Fibroblast of skin of right biceps (primary cell): ENCODE data around the gene MAST4.
A peak's percentile ranks its signal among the peaks of the same experiment; 100 is the strongest.

Experiments
- DNase-seq: peaks from one replicate; pipeline ENCODE4 v3.0.0-alpha.2; 2013

The MAST4 gene

GRCh38 chr5:66606713-66607112 lies 10.5 kb downstream of the MAST4 start:
- DNase-seq, result no peak

- no peak for DNase-seq
Measured at GRCh38 chr5:66608501-66608900, 12.3 kb downstream of the MAST4 start.

- DNase-seq, result no peak
Measured at GRCh38 chr5:66609615-66610014, 13.4 kb downstream of the MAST4 start.

GRCh38 chr5:66612226-66612625 lies 16.0 kb downstream of the MAST4 start:
- DNase-seq, result no peak

GRCh38 chr5:66615136-66615535 lies 18.9 kb downstream of the MAST4 start:
- no peak for DNase-seq

GRCh38 chr5:66615894-66616293 lies 19.7 kb downstream of the MAST4 start:
- DNase-seq, result no peak

GRCh38 chr5:66616520-66617225 lies 20.5 kb downstream of the MAST4 start:
- no peak for DNase-seq

- DNase-seq, result no peak
Measured at GRCh38 chr5:66617226-66617861, 21.2 kb downstream of the MAST4 start.

GRCh38 chr5:66617991-66618768 lies 22.0 kb downstream of the MAST4 start:
- no peak for DNase-seq

- no peak for DNase-seq
Measured at GRCh38 chr5:66620711-66621110, 24.5 kb downstream of the MAST4 start.

GRCh38 chr5:66621146-66621545 lies 25.0 kb downstream of the MAST4 start:
- DNase-seq, result peak; percentile 12

- no peak for DNase-seq
Measured at GRCh38 chr5:66621736-66622135, 25.5 kb downstream of the MAST4 start.

GRCh38 chr5:66628561-66628960 lies 32.4 kb downstream of the MAST4 start:
- no peak for DNase-seq

- no peak for DNase-seq
Measured at GRCh38 chr5:66629446-66629845, 33.3 kb downstream of the MAST4 start.

GRCh38 chr5:66633754-66634153 lies 37.6 kb downstream of the MAST4 start:
- no peak for DNase-seq

- no peak for DNase-seq
Measured at GRCh38 chr5:66634601-66635000, 38.4 kb downstream of the MAST4 start.

GRCh38 chr5:66637994-66638393 lies 41.8 kb downstream of the MAST4 start:
- DNase-seq, result no peak

- no peak for DNase-seq
Measured at GRCh38 chr5:66639037-66639436, 42.8 kb downstream of the MAST4 start.

- DNase-seq, result no peak
Measured at GRCh38 chr5:66642538-66642937, 46.3 kb downstream of the MAST4 start.

GRCh38 chr5:66643387-66643786 lies 47.2 kb downstream of the MAST4 start:
- DNase-seq, result no peak

GRCh38 chr5:66644111-66644510 lies 47.9 kb downstream of the MAST4 start:
- no peak for DNase-seq

GRCh38 chr5:66645039-66645438 lies 48.8 kb downstream of the MAST4 start:
- DNase-seq, result no peak

GRCh38 chr5:66646570-66646969 lies 50.4 kb downstream of the MAST4 start:
- no peak for DNase-seq
